T-helper 2 cell treated with Interferon-gamma antibody and Interleukin-4, amounts not matched to agents 100 ng/mL and 5 ng/mL, for 36 hours (primary cell): ENCODE results near the gene PCDHA9. TPM values are rescaled to one million over a fixed set of nuclear protein-coding genes. Genes with fewer than 3 reads are reported as not detected.
"Not testable (repeated sequence)": the region's sequence is repeated elsewhere in the genome, so short reads cannot be mapped to it uniquely, and the experiment has no call there.

Experiments used
- intact Hi-C: fragments of 100-400 bp; cut with micrococcal nuclease; formaldehyde crosslinking; loops from one replicate; pipeline ENCODE4 v1.15.1; 2023
- total RNA-seq: library from RNA; stranded (reverse); gene quantifications from 2 replicates; pipeline ENCODE4 v1.2.3, GENCODE V29; 2022

The PCDHA9 gene
- total RNA-seq, 1 donor from 2014 or later: not detected

DNA sequence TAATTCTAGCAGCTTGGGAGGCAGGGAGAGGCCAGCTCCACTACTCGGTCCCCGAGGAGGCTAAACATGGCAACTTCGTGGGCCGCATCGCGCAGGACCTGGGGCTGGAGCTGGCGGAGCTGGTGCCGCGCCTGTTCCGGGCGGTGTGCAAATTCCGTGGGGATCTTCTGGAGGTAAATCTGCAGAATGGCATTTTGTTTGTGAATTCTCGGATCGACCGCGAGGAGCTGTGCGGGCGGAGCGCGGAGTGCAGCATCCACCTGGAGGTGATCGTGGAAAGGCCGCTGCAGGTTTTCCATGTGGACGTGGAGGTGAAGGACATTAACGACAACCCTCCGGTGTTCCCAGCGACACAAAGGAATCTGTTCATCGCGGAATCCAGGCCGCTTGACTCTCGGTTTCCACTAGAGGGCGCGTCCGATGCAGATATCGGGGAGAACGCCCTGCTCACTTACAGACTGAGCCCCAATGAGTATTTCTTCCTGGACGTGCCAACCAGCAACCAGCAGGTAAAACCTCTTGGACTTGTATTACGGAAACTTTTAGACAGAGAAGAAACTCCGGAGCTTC, 13.7 kb upstream of the PCDHA9 start:
- intact Hi-C loops: loop anchor here (5.0 kb wide), 1 partner anchor 48 kb away; the partner anchor contains the start of gene PCDHA13

DNA sequence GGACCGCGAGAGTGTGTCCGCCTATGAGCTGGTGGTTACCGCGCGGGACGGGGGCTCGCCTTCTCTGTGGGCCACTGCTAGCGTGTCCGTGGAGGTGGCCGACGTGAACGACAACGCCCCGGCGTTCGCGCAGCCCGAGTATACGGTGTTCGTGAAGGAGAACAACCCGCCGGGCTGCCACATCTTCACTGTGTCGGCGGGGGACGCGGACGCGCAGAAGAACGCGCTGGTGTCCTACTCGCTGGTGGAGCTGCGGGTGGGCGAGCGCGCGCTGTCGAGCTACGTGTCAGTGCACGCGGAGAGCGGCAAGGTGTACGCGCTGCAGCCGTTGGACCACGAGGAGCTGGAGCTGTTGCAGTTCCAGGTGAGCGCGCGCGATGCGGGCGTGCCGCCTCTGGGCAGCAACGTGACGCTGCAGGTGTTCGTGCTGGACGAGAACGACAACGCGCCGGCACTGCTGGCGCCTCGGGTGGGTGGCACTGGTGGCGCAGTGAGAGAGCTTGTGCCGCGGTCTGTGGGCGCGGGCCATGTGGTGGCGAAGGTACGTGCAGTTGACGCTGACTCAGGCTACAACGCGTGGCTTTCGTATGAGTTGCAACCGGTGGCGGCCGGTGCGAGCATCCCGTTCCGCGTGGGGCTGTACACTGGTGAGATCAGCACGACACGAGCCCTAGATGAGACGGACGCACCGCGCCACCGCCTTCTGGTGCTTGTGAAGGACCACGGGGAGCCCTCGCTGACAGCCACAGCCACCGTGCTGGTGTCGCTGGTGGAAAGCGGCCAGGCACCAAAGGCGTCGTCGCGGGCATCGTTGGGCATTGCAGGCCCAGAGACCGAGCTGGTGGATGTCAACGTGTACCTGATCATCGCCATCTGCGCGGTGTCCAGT, 12.3 kb upstream of the PCDHA9 start:
- intact Hi-C loops: loop anchor here (5.0 kb wide), 1 partner anchor 46 kb away; the partner anchor contains the start of gene PCDHA13

DNA sequence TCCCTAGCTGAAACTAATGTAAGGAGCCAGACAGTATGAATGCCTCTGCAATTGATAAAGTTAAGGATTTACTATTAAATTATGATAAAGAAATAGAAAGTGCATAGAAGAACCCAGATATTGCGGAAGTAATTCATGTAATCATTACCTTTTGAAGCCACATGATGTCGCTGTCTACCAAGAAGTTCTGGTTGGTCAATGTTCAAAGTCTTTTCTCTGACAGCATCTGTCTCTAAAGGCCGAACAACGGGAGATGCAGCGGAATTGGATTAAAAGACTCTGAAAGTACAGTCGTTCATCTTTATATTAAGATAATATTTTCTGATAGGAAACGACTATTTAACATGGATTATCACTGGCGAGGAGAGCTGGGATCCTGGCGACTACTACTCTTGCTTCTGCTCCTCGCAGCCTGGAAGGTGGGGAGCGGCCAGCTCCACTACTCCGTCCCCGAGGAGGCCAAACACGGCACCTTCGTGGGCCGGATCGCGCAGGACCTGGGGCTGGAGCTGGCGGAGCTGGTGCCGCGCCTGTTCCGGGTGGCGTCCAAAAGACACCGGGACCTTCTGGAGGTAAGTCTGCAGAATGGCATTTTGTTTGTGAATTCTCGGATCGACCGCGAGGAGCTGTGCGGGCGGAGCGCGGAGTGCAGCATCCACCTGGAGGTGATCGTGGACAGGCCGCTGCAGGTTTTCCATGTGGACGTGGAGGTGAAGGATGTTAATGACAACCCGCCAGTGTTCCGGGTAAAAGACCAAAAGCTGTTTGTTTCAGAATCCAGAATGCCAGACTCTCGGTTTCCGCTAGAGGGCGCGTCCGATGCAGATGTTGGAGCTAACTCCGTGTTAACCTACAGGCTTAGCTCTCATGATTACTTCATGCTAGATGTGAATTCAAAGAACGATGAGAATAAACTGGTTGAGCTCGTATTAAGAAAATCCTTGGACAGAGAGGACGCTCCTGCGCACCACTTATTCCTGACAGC, 6.9 kb upstream of the PCDHA9 start, which contains the start of gene PCDHA8:
PCDHA8 (plus strand) TSS at position 210 of the 985 bp plus-strand sequence; CDS start at position 345, 135 bp downstream.
- intact Hi-C loops: loop anchor here (1.0 to 5.0 kb wide), 2 partner anchors 39 to 200 kb away; partner anchors contain the start of gene PCDHA3

DNA sequence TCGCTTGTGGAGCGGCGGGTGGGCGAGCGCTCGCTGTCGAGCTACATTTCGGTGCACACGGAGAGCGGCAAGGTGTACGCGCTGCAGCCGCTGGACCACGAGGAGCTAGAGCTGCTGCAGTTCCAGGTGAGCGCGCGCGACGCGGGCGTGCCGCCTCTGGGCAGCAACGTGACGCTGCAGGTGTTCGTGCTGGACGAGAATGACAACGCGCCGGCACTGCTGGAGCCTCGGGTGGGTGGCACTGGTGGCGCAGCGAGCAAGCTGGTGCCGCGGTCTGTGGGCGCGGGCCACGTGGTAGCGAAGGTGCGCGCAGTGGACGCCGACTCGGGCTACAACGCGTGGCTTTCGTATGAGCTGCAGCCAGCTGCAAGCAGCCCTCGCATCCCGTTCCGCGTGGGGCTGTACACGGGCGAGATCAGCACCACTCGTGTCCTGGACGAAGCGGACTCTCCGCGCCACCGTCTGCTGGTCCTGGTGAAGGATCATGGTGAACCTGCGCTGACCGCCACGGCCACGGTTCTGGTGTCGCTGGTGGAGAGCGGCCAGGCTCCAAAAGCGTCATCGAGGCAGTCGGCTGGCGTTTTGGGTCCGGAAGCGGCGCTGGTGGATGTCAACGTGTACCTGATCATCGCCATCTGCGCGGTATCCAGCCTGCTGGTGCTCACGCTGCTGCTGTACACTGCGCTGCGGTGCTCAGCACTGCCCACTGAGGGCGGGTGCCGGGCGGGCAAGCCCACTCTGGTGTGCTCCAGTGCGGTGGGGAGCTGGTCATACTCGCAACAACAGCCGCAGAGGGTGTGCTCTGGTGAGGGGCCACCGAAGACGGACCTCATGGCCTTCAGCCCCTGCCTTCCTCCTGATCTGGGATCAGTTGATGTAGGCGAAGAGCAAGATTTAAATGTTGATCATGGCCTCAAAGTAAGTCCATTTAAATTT, 5.1 kb upstream of the PCDHA9 start:
- intact Hi-C loops: loop anchor here (5.0 kb wide), 1 partner anchor 41 kb away; the partner anchor contains the start of gene PCDHA3

DNA sequence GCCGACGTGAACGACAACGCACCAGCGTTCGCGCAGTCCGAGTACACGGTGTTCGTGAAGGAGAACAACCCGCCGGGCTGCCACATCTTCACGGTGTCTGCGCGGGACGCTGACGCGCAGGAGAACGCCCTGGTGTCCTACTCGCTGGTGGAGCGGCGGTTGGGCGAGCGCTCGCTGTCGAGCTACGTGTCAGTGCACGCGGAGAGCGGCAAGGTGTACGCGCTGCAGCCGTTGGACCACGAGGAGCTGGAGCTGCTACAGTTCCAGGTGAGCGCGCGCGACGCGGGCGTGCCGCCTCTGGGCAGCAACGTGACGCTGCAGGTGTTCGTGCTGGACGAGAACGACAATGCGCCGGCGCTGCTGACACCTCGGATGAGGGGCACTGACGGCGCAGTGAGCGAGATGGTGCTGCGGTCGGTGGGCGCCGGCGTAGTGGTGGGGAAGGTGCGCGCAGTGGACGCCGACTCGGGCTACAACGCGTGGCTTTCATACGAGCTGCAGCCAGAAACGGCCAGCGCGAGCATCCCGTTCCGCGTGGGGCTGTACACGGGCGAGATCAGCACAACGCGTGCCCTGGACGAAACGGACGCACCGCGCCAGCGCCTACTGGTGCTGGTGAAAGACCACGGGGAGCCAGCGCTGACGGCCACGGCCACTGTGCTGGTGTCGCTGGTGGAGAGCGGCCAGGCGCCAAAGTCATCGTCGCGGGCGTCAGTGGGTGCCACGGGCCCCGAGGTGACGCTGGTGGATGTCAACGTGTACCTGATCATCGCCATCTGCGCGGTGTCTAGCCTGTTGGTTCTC, 1.9 kb downstream of the PCDHA9 start:
- intact Hi-C loops: not testable (repeated sequence)

DNA sequence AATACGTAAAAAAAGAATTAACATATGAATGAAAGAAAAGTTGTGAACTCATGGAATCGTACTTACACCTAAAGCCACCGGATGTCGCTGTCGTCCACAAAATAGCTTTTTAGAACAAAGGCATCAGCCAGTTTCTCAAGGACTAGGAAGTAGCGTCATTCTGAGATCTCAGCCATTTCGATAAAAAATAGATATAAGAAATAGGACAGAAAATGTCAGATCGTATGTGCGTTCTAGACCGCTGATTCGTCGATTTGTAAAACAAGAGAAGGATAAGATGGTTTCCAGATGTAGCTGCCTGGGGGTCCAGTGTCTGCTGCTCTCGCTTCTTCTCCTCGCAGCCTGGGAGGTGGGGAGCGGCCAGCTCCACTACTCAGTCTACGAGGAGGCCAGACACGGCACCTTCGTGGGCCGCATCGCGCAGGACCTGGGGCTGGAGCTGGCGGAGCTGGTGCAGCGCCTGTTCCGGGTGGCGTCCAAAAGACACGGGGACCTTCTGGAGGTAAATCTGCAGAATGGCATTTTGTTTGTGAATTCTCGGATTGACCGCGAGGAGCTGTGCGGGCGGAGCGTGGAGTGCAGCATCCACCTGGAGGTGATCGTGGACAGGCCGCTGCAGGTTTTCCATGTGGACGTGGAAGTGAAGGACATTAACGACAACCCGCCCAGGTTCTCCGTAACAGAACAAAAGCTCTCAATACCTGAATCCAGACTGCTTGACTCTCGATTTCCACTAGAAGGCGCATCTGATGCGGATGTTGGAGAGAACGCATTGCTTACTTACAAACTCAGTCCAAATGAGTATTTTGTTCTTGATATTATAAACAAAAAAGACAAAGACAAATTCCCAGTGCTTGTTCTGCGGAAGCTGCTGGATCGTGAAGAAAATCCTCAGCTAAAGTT, 7.8 kb downstream of the PCDHA9 start, which contains the start of gene PCDHA10:
PCDHA10 (plus strand) TSS at position 126 of the 903 bp plus-strand sequence; CDS start at position 278, 152 bp downstream.
- intact Hi-C loops: no loop called here

DNA sequence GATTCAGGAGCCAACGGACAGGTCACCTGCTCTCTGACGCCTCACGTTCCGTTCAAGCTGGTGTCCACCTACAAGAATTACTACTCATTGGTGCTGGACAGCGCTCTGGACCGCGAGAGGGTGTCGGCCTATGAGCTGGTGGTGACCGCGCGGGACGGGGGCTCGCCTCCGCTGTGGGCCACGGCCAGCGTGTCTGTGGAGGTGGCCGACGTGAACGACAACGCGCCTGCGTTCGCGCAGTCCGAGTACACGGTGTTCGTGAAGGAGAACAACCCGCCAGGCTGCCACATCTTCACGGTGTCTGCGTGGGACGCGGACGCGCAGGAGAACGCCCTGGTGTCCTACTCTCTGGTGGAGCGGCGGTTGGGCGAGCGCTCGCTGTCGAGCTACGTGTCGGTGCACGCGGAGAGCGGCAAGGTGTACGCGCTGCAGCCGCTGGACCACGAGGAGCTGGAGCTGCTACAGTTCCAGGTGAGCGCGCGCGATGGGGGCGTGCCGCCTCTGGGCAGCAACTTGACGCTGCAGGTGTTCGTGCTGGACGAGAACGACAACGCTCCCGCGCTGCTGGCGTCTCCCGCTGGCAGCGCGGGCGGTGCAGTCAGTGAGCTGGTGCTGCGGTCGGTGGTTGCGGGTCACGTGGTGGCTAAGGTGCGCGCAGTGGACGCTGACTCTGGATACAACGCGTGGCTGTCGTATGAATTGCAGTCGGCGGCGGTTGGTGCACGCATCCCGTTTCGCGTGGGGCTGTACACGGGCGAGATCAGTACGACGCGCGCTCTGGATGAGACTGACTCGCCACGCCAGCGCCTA, 9.2 kb downstream of the PCDHA9 start:
- intact Hi-C loops: no loop called here

DNA sequence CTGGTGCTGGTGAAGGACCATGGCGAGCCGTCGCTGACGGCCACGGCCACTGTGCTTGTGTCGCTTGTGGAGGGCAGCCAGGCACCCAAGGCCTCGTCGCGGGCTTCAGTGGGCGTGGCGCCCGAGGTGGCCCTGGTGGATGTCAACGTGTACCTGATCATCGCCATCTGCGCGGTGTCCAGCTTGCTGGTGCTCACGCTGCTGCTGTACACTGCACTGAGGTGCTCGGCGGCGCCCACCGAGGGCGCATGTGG, 9.7 kb downstream of the PCDHA9 start:
- intact Hi-C loops: no loop called here

DNA sequence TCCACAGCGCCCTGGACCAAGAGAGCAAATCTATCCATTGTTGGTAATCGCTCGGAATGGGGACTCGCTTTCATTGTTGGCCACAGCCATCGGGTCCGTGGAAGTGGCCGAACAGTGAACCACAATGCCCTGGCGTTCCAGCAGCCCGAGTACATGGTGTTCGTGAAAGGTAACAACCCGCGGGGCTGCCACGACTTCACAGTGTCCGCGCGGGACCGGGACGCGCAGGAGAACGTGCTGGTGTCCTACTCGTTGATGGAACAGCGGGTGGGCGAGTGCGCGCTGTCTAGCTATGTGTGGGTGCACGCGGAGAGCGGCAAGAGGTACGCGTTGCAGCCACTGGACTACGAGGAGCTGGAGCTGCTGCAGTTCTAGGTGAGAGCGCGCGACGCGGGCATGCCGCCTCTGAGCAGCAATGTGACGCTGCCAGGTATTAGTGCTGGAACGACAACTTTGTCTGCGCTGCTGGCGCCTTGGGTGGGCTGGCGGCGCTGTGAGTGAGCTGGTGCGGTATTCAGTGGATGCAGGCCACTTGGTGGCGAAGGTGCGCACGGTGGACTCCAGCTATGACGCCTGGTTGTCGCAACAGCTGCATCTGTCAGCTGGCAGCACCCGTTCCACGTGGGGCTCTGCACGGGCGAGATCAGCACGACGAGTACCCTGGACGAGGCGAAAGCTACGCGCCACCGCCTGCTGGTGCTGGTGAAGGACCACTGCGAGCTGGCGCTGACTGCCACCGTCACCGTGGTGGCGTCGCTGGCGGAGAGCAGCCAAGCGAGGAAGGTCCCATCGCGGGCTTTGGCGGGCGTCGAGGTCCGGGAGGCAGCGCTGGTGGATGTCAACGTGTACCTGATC, 14.5 kb downstream of the PCDHA9 start:
- intact Hi-C loops: no loop called here

DNA sequence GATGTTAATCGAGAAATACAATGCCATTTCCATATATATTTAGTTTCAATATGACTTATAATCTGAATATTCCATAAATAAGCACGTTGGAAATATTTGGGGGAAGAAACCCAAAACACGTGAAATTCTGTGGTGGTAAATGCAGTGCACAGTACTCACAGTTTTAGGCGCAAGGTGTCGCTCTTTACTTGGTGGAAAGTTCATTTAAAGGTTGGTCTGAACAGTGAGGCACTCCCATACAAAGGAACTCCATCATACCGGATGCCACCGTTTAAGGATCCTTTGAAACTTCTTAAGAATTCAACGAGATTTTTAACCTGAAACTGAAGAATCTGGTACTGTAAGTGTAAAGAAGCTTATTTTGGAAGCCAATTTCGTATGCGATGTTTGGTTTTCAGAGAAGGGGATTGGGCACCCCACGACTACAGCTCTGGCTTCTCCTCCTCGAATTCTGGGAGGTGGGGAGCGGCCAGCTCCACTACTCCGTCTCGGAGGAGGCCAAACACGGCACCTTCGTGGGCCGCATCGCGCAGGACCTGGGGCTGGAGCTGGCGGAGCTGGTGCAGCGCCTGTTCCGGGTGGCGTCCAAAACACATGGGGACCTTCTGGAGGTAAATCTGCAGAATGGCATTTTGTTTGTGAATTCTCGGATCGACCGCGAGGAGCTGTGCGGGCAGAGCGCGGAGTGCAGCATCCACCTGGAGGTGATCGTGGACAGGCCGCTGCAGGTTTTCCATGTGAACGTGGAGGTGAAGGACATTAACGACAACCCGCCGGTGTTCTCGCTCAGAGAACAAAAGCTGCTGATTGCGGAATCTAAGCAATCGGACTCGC, 20.8 kb downstream of the PCDHA9 start, which contains the start of gene PCDHA11:
PCDHA11 (plus strand) TSS at position 237 of the 834 bp plus-strand sequence; CDS start at position 384, 147 bp downstream.
- intact Hi-C loops: no loop called here

DNA sequence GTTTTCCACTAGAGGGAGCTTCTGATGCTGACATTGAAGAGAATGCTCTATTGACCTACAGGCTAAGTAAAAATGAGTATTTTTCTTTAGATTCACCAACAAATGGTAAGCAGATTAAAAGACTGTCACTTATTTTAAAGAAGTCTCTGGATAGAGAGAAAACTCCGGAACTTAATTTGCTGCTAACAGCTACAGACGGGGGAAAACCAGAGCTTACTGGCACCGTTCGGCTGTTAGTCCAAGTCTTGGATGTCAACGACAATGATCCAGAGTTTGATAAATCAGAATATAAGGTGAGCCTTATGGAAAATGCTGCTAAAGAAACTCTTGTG, 21.3 kb downstream of the PCDHA9 start:
- intact Hi-C loops: no loop called here

DNA sequence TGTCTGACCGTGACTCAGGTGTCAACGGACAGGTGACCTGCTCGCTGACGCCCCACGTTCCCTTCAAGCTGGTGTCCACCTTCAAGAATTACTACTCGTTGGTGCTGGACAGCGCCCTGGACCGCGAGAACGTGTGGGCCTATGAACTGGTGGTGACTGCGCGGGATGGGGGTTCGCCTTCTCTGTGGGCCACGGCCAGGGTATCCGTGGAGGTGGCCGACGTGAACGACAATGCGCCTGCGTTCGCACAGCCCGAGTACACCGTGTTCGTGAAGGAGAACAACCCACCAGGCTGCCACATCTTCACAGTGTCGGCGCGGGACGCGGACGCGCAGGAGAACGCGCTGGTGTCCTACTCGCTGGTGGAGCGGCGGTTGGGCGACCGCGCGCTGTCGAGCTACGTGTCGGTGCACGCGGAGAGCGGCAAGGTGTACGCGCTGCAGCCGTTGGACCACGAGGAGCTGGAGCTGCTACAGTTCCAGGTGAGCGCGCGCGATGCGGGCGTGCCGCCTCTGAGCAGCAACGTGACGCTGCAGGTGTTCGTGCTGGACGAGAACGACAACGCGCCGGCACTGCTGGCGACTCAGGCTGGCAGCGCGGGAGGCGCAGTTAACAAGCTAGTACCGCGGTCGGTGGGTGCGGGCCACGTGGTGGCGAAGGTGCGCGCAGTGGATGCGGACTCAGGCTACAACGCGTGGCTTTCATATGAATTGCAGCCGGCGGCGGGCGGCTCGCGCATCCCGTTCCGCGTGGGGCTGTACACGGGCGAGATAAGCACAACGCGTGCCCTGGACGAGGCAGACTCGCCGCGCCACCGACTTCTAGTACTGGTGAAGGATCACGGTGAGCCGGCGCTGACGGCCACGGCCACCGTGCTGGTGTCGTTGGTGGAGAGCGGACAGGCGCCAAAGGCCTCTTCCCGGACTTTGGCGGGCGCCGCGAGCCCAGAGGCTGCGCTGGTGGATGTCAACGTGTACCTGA, 22.3 kb downstream of the PCDHA9 start:
- intact Hi-C loops: loop anchor here (10.0 kb wide), 1 partner anchor 364 kb away; no protein-coding TSS in a partner anchor

DNA sequence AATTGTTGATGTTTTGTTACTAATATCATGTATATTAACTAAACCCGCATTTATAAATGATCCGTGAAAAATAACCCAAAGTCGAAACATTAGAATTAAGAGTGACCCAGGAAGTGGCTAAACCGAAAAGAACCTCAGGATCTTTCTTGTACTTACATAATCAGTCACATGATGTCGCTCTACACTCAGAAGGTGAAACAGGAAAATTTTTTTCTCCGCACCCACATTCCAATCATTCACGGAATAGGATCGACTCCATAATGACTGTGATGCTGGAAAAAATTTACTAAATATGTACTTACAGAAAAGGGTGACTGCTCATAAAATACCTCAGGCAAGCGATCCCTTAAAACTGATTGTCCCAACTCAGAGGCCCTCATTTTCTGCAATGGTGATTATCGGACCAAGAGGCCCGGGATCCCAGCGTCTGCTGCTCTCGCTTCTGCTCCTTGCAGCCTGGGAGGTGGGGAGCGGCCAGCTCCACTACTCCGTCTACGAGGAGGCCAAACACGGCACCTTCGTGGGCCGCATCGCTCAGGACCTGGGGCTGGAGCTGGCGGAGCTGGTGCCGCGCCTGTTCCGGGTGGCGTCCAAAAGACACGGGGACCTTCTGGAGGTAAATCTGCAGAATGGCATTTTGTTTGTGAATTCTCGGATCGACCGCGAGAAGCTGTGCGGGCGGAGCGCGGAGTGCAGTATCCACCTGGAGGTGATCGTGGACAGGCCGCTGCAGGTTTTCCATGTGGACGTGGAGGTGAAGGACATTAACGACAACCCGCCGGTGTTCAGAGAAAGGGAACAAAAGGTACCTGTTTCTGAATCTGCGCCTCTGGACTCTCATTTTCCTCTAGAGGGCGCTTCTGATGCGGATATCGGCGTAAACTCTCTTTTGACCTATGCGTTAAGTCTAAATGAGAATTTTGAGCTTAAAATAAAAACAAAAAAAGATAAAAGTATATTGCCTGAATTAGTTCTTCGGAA, 27.2 kb downstream of the PCDHA9 start, which contains the start of gene PCDHA12:
PCDHA12 (plus strand) TSS at position 224 of the 981 bp plus-strand sequence; CDS start at position 389, 165 bp downstream.
- intact Hi-C loops: loop anchor here (10.0 kb wide), 1 partner anchor 359 kb away; no protein-coding TSS in a partner anchor
